ENCODE measurements around the gene TMEM114. TPM values are rescaled to one million over a fixed set of nuclear protein-coding genes. Genes with fewer than 3 reads are reported as not detected.
A peak's percentile ranks its signal among the peaks of the same experiment; 100 is the strongest.

The TMEM114 gene
- total and polyA plus RNA-seq, 2 donors (not counting 1 experiment from before 2014, with no cell fraction given): not detected

- Histone ChIP-seq H3K36me3 (ENCODE audit: control insufficient read depth, insufficient read depth, low read length) (no peaks in the 10 kb centered on the region), H3K4me2 (ENCODE audit: extremely low read depth, insufficient read depth, low read length) (no peak overlapping the region), H3K4me1 (ENCODE audit: control insufficient read depth, extremely low read depth, insufficient read depth, low read length) (no peaks in the 10 kb centered on the region), H3K9ac (ENCODE audit: insufficient read depth, low read length) (no peak overlapping the region), H3K79me2 (ENCODE audit: control insufficient read depth, insufficient read depth, low read length) (no peaks in the 10 kb centered on the region), H3K27me3 (ENCODE audit: control insufficient read depth, insufficient read depth, low read length) (peaks cover 4% of the 10 kb centered on the region), H3K27ac (ENCODE audit: insufficient read depth, low read length) (no peak overlapping the region), H2AFZ (ENCODE audit: low read length) (no peak overlapping the region), H4K20me1 (ENCODE audit: control insufficient read depth, extremely low read depth, insufficient read depth, low read length) (no peaks in the 10 kb centered on the region), H3K4me3 (replicated peaks in 1 of 4; ENCODE audit: control extremely low read depth in 1 of 4, insufficient read depth in 1 of 4, low read depth in 3 of 4, low read length in 4 of 4) (no peak overlapping the region), H3K9me3 (ENCODE audit: control insufficient read depth, insufficient read depth, low read depth, low read length) (no peaks in the 10 kb centered on the region)
- DNase-seq (ENCODE audit: low read depth in 2 of 2): peak; percentile 8 to 10
- no peak for TF ChIP-seq EZH2 (IDR thresholded peaks at IDR 0.05; ENCODE audit: low read length, missing control alignments)
- TF ChIP-seq CTCF (conservative IDR thresholded peaks at IDR 0.05 in 1 of 2, IDR thresholded peaks at IDR 0.05 in 1 of 2; ENCODE audit: low read depth in 1 of 2, low read length in 2 of 2): no peak
Measured at GRCh38 chr16:8568231-8568617, 22.1 kb downstream of the TMEM114 start.

- Histone ChIP-seq H2AFZ (ENCODE audit: low read length) (no peak overlapping the region), H3K36me3 (ENCODE audit: control insufficient read depth, insufficient read depth, low read length) (no peaks in the 10 kb centered on the region), H3K4me1 (ENCODE audit: control insufficient read depth, extremely low read depth, insufficient read depth, low read length) (no peaks in the 10 kb centered on the region), H3K4me2 (ENCODE audit: extremely low read depth, insufficient read depth, low read length) (no peak overlapping the region), H3K79me2 (ENCODE audit: control insufficient read depth, insufficient read depth, low read length) (no peaks in the 10 kb centered on the region), H4K20me1 (ENCODE audit: control insufficient read depth, extremely low read depth, insufficient read depth, low read length) (no peaks in the 10 kb centered on the region), H3K4me3 (replicated peaks in 1 of 4; ENCODE audit: control extremely low read depth in 1 of 4, insufficient read depth in 1 of 4, low read depth in 3 of 4, low read length in 4 of 4) (no peak overlapping the region), H3K27me3 (ENCODE audit: control insufficient read depth, insufficient read depth, low read length) (peaks cover 4% of the 10 kb centered on the region), H3K27ac (ENCODE audit: insufficient read depth, low read length) (no peak overlapping the region), H3K9ac (ENCODE audit: insufficient read depth, low read length) (no peak overlapping the region), H3K9me3 (ENCODE audit: control insufficient read depth, insufficient read depth, low read depth, low read length) (peaks cover 3% of the 10 kb centered on the region)
- TF ChIP-seq EZH2 (IDR thresholded peaks at IDR 0.05; ENCODE audit: low read length, missing control alignments) (no peak), CTCF (conservative IDR thresholded peaks at IDR 0.05 in 1 of 2, IDR thresholded peaks at IDR 0.05 in 1 of 2; ENCODE audit: low read depth in 1 of 2, low read length in 2 of 2) (peak; percentile 98 to 99)
- peak; percentile 76 to 91 for DNase-seq (ENCODE audit: low read depth in 2 of 2)
Measured at GRCh38 chr16:8567355-8568230, 22.7 kb downstream of the TMEM114 start.

GRCh38 chr16:8565498-8565897 lies 24.8 kb downstream of the TMEM114 start:
- H3K4me3 ChIP-seq (replicated peaks in 1 of 4; ENCODE audit: control extremely low read depth in 1 of 4, insufficient read depth in 1 of 4, low read depth in 3 of 4, low read length in 4 of 4): no peak overlapping the region
- H3K27me3 ChIP-seq (ENCODE audit: control insufficient read depth, insufficient read depth, low read length): no peaks in the 10 kb centered on the region
- no peaks in the 10 kb centered on the region for H3K79me2 ChIP-seq (ENCODE audit: control insufficient read depth, insufficient read depth, low read length)
- H3K27ac ChIP-seq (ENCODE audit: insufficient read depth, low read length): no peak overlapping the region
- H3K4me1 ChIP-seq (ENCODE audit: control insufficient read depth, extremely low read depth, insufficient read depth, low read length): no peaks in the 10 kb centered on the region
- no peak for TF ChIP-seq EZH2 (IDR thresholded peaks at IDR 0.05; ENCODE audit: low read length, missing control alignments)
- TF ChIP-seq CTCF (conservative IDR thresholded peaks at IDR 0.05 in 1 of 2, IDR thresholded peaks at IDR 0.05 in 1 of 2; ENCODE audit: low read depth in 1 of 2, low read length in 2 of 2): no peak
- no peak overlapping the region for H3K9ac ChIP-seq (ENCODE audit: insufficient read depth, low read length)
- H4K20me1 ChIP-seq (ENCODE audit: control insufficient read depth, extremely low read depth, insufficient read depth, low read length): no peaks in the 10 kb centered on the region
- H3K36me3 ChIP-seq (ENCODE audit: control insufficient read depth, insufficient read depth, low read length): no peaks in the 10 kb centered on the region
- no peak overlapping the region for H2AFZ ChIP-seq (ENCODE audit: low read length)
- H3K4me2 ChIP-seq (ENCODE audit: extremely low read depth, insufficient read depth, low read length): no peak overlapping the region
- peaks cover 6% of the 10 kb centered on the region for H3K9me3 ChIP-seq (ENCODE audit: control insufficient read depth, insufficient read depth, low read depth, low read length)
- DNase-seq (ENCODE audit: low read depth in 2 of 2): no peak

Data from fibroblast of lung (primary cell).